Erythroblast (primary cell): ENCODE measurements around the gene HAUS7.

Source experiments
- GATA1 ChIP-seq: IDR thresholded peaks from 2 replicates; pipeline ENCODE4 v1.6.1; 2011; ENCODE audit warnings: low read depth, mild to moderate bottlenecking, control low read depth, low read length, moderate library complexity
- POLR2A ChIP-seq: IDR thresholded peaks from 2 replicates; pipeline ENCODE4 v1.6.1; 2011; ENCODE audit warnings: mild to moderate bottlenecking, low read length

- no peak for TF ChIP-seq POLR2A
- TF ChIP-seq GATA1 = no peak
Observed at GRCh38 chrX:153445106-153445855, 25.1 kb downstream of the HAUS7 start.
